A549 (cell line): ENCODE data around the gene SHLD1. TPM values are rescaled to one million over a fixed set of nuclear protein-coding genes. Genes with fewer than 3 reads are reported as not detected.

Experiments used
- ATAC-seq, 2 experiments: fragments of 200-7000 bp in 1 of 2; fragments of >200 bp in 1 of 2; cut with Nextera tagmentation in 1 of 2; cut with Tn5 transposase in 1 of 2; 3 replicates each; pipeline versions ENCODE4 v1.8.0 to v1.9.1; 2018 to 2020; ENCODE audit warnings: mild to moderate bottlenecking in 1 of 2, moderate library complexity in 1 of 2
- CTCF ChIA-PET: fragments of 300-600 bp; sonication (Branson Sonifier 250); formaldehyde crosslinking; extraction: SDS; loops from one replicate; lab custom pipeline; 2021; ENCODE audit warnings: antibody characterized with exemption, inconsistent platforms; lab: Yijun Ruan, JAX
- POLR2A ChIA-PET: fragments of 350-600 bp; formaldehyde crosslinking; extraction: SDS; loops from one replicate; lab custom pipeline; 2021; ENCODE audit warnings: antibody characterized with exemption, inconsistent platforms; lab: Yijun Ruan, JAX
- DNase-seq, 2 experiments: peaks; one replicate each; pipeline versions ENCODE4 v3.0.0 to v3.0.0-alpha.2; 2011 to 2016; ENCODE audit warnings: low read depth in 1 of 2, low spot score in 1 of 2
- FAIRE-seq: peaks from 2 replicates; lab custom pipeline; 2011; peaks lifted over from hg19 to GRCh38; lab: Jason Lieb, UNC
- H3K27ac ChIP-seq, 2 experiments: fragments of >200 bp; sonication (Bioruptor Twin); formaldehyde crosslinking; 3 replicates each; pipeline ENCODE4 v1.5.1; 2016 to 2017
- H3K4me1 ChIP-seq: fragments of >200 bp; sonication (Bioruptor Twin); formaldehyde crosslinking; 3 replicates; pipeline ENCODE4 v1.6.1; 2016
- H3K4me2 ChIP-seq: fragments of >200 bp; sonication (Bioruptor Twin); formaldehyde crosslinking; 3 replicates; pipeline ENCODE4 v1.6.1; 2016
- H3K4me3 ChIP-seq: fragments of >200 bp; sonication (Bioruptor Twin); formaldehyde crosslinking; 3 replicates; pipeline ENCODE4 v1.5.1; 2016
- H3K9me3 ChIP-seq: fragments of >200 bp; sonication (Bioruptor Twin); formaldehyde crosslinking; 3 replicates; pipeline ENCODE4 v1.6.1; 2016
- ATOH8 ChIP-seq: fragments of 250-450 bp; sonication (Bioruptor Pico); IDR thresholded peaks from 2 replicates; pipeline ENCODE4 v1.5.0; 2020; ENCODE audit warnings: low read depth, mild to moderate bottlenecking, moderate library complexity
- BCL3 ChIP-seq: fragments of >200 bp; sonication (Bioruptor Twin); formaldehyde crosslinking; IDR thresholded peaks from 3 replicates; pipeline ENCODE4 v1.6.1; 2016
- BHLHE40 ChIP-seq: IDR thresholded peaks from 2 replicates; pipeline ENCODE4 v1.6.1; 2012; ENCODE audit warnings: low read depth, low read length, inconsistent platforms
- CBX8 ChIP-seq: fragments of 200-600 bp; sonication (generic); IDR thresholded peaks from 2 replicates; pipeline ENCODE4 v1.6.1; 2016
- CHD2 ChIP-seq: fragments of 150-350 bp; IDR thresholded peaks from 2 replicates; pipeline ENCODE4 v1.6.1; 2014; ENCODE audit warnings: low read length; ENCODE audit not compliant: partially characterized antibody
- CTCF ChIP-seq: fragments of >200 bp; sonication (Bioruptor Twin); formaldehyde crosslinking; IDR thresholded peaks from 3 replicates; pipeline ENCODE4 v1.5.1; 2016
- EHMT2 ChIP-seq: fragments of 200-600 bp; sonication (generic); IDR thresholded peaks from 2 replicates; pipeline ENCODE4 v1.6.1; 2016; ENCODE audit warnings: antibody characterized with exemption, low read depth, mild to moderate bottlenecking, moderate library complexity
- EP300 ChIP-seq, 2 experiments: fragments of >200 bp; sonication (Bioruptor Twin); formaldehyde crosslinking; IDR thresholded peaks; 2 replicates in 1 of 2; 3 replicates in 1 of 2; pipeline ENCODE4 v1.6.1; 2016 to 2017
- FOXS1 ChIP-seq: fragments of 250-450 bp; sonication (Bioruptor Pico); IDR thresholded peaks from 2 replicates; pipeline ENCODE4 v1.5.0; 2020; ENCODE audit warnings: mild to moderate bottlenecking, moderate library complexity
- HDAC2 ChIP-seq: fragments of 200-600 bp; sonication (generic); IDR thresholded peaks from 2 replicates; pipeline ENCODE4 v1.6.1; 2016
- HES2 ChIP-seq: fragments of >200 bp; sonication (Bioruptor Twin); formaldehyde crosslinking; IDR thresholded peaks from 2 replicates; pipeline ENCODE4 v1.6.1; 2016
- HOXA7 ChIP-seq: fragments of 250-450 bp; sonication (Bioruptor Pico); IDR thresholded peaks from 2 replicates; pipeline ENCODE4 v1.5.0; 2020; ENCODE audit warnings: mild to moderate bottlenecking, moderate library complexity
- MAFK ChIP-seq: fragments of 450-650 bp; IDR thresholded peaks from 2 replicates; pipeline ENCODE4 v1.6.1; 2014; ENCODE audit not compliant: partially characterized antibody
- MAX ChIP-seq: IDR thresholded peaks from 2 replicates; pipeline ENCODE4 v1.6.1; 2012
- MYC ChIP-seq: IDR thresholded peaks from 2 replicates; pipeline ENCODE4 v1.6.1; 2012; ENCODE audit warnings: mild to moderate bottlenecking, inconsistent platforms, low read length, improper control_type of control experiment, borderline replicate concordance
- NFE2L2 ChIP-seq: fragments of 150-350 bp; conservative IDR thresholded peaks from 2 replicates; pipeline ENCODE4 v1.6.1; 2014; ENCODE audit warnings: low read length
- NPAS2 ChIP-seq: fragments of 250-450 bp; sonication (Bioruptor Pico); IDR thresholded peaks from 2 replicates; pipeline ENCODE4 v1.8.0; 2022; ENCODE audit warnings: mild to moderate bottlenecking, moderate library complexity, borderline replicate concordance
- PBX3 ChIP-seq: IDR thresholded peaks from 2 replicates; pipeline ENCODE4 v1.6.1; 2012
- RAD21 ChIP-seq, 2 experiments: fragments of >200 bp in 1 of 2; sonication (Bioruptor Twin) in 1 of 2; formaldehyde crosslinking in 1 of 2; IDR thresholded peaks in 1 of 2; conservative IDR thresholded peaks in 1 of 2; 2 replicates in 1 of 2; 3 replicates in 1 of 2; pipeline ENCODE4 v1.6.1; 2012 to 2018; ENCODE audit warnings: inconsistent platforms in 1 of 2
- RARB ChIP-seq: fragments of 250-450 bp; sonication (Bioruptor Pico); IDR thresholded peaks from 2 replicates; pipeline ENCODE4 v1.8.0; 2021; ENCODE audit warnings: mild to moderate bottlenecking, moderate library complexity
- REST ChIP-seq: fragments of 200-600 bp; sonication (generic); IDR thresholded peaks from 2 replicates; pipeline ENCODE4 v1.6.1; 2016; ENCODE audit warnings: antibody characterized with exemption, mild to moderate bottlenecking, moderate library complexity
- SMC3 ChIP-seq: fragments of >200 bp; sonication (Bioruptor Twin); formaldehyde crosslinking; IDR thresholded peaks from 3 replicates; pipeline ENCODE4 v1.6.1; 2018; ENCODE audit warnings: inconsistent platforms
- SREBF2 ChIP-seq: fragments of 450-650 bp; IDR thresholded peaks from 2 replicates; pipeline ENCODE4 v1.6.1; 2014; ENCODE audit warnings: mild to moderate bottlenecking, moderate library complexity
- TFCP2L1 ChIP-seq: fragments of 250-450 bp; sonication (Bioruptor Pico); IDR thresholded peaks from 2 replicates; pipeline ENCODE4 v1.5.0; 2021; ENCODE audit warnings: mild to moderate bottlenecking
- ZC3H11A ChIP-seq: fragments of 450-650 bp; IDR thresholded peaks from 2 replicates; pipeline ENCODE4 v1.6.1; 2014; ENCODE audit warnings: antibody characterized with exemption, mild to moderate bottlenecking
- ZNF302 ChIP-seq: fragments of 250-450 bp; sonication (Bioruptor Pico); IDR thresholded peaks from 2 replicates; pipeline ENCODE4 v1.9.0; 2021; ENCODE audit warnings: inconsistent platforms, mild to moderate bottlenecking, moderate library complexity
- ZSCAN20 ChIP-seq: fragments of 250-450 bp; sonication (Bioruptor Pico); IDR thresholded peaks from 2 replicates; pipeline ENCODE4 v1.8.0; 2022; ENCODE audit warnings: mild to moderate bottlenecking, moderate library complexity
- WGBS: methylation state at CpG from one replicate; pipeline ENCODE4 v1.1.6; 2017; ENCODE audit errors: missing lambda C conversion rate; 5-methylcytosine and 5-hydroxymethylcytosine counted together
- polyA plus RNA-seq, 4 experiments: library from polyadenylated mRNA; depleted of rRNA in 3 of 4; stranded (reverse); fragments of >200 nt; fragmentation: RNase III in 1 of 4; extraction: RNeasy Plus Mini Kit Qiagen cat#74134 plus additional on column Dnase treatment in 1 of 4; gene quantifications; 2 replicates in 3 of 4; 3 replicates in 1 of 4; pipeline ENCODE4 v1.2.3, GENCODE V29; 2011 to 2017

Gene SHLD1
- polyA plus RNA-seq, 2 of the 4 experiments (the other 2 are of a cell fraction): 6.5 to 18.4 TPM

- ATAC-seq (no peak), DNase-seq (no peak), FAIRE-seq (no peak)
- TF ChIP-seq HOXA7 (no peak), HES2 (no peak), MAX (no peak), FOXS1 (CRISPR knock-in tag) (no peak), CBX8 (no peak), REST (no peak), NFE2L2 (no peak), CHD2 (no peak), TFCP2L1 (CRISPR knock-in tag) (no peak), BCL3 (no peak), SREBF2 (no peak), RAD21 (conservative IDR thresholded peaks at IDR 0.05 in 1 of 2, IDR thresholded peaks at IDR 0.05 in 1 of 2) (no peak), NPAS2 (no peak), ATOH8 (CRISPR knock-in tag) (no peak)
- TF ChIP-seq, all 56 proteins: peak for 0
- no peak overlapping the region for H3K27ac ChIP-seq
- no peak overlapping the region for H3K4me2 ChIP-seq
- H3K9me3 ChIP-seq: no peaks in the 10 kb centered on the region
- no peak overlapping the region for H3K4me3 ChIP-seq
- 57% methylated on average over 3 of the region's 3 CpGs for WGBS
- ChIA-PET CTCF (interaction anchor here (1.1 to 2.5 kb wide), 3 partner anchors 12 to 74 kb away, joined by 3 to 5 read pairs (median 3); no protein-coding TSS in a partner anchor), POLR2A (no interaction called here)
- H3K4me1 ChIP-seq: peaks cover 19% of the 10 kb centered on the region
Observed at GRCh38 chr20:5862703-5863039, 112.5 kb downstream of the SHLD1 start.

- WGBS: 69% methylated on average over 12 of the region's 12 CpGs
- no peak overlapping the region; the same call in 2 of the 3 replicates for H3K4me2 ChIP-seq
- DNase-seq (no peak), ATAC-seq (no peak; a peak in 1 of 6 replicates), FAIRE-seq (no peak)
- POLR2A ChIA-PET: no interaction called here
- H3K9me3 ChIP-seq: no peaks in the 10 kb centered on the region
- H3K4me3 ChIP-seq: no peak overlapping the region
- CTCF ChIA-PET: interaction anchor here (1.5 to 2.0 kb wide), 2 partner anchors 16 to 38 kb away, joined by 3 to 5 read pairs; no protein-coding TSS in a partner anchor
- H3K4me1 ChIP-seq: peaks cover 19% of the 10 kb centered on the region
- peak overlapping the region in 1 of 2 experiments; percentile 15; a peak in 1 of 6 replicates for H3K27ac ChIP-seq
- TF ChIP-seq PBX3: no peak
- no peak for TF ChIP-seq MAFK
- TF ChIP-seq NPAS2: no peak
- TF ChIP-seq SMC3: no peak
- no peak for TF ChIP-seq ATOH8 (CRISPR knock-in tag)
- TF ChIP-seq FOXS1 (CRISPR knock-in tag): no peak
- TF ChIP-seq ZSCAN20 (CRISPR knock-in tag): no peak
- TF ChIP-seq CHD2: no peak
- no peak for TF ChIP-seq HDAC2
- no peak for TF ChIP-seq EP300 (IDR thresholded peaks at IDR 0.05)
- no peak for TF ChIP-seq MYC
- TF ChIP-seq EHMT2: no peak
- TF ChIP-seq BHLHE40: no peak
- TF ChIP-seq ZNF302 (CRISPR knock-in tag): no peak
- no peak for TF ChIP-seq RARB (CRISPR knock-in tag)
- TF ChIP-seq SREBF2: no peak
- TF ChIP-seq CTCF: no peak
- TF ChIP-seq ZC3H11A: no peak
Observed at GRCh38 chr20:5863040-5863833, 113.0 kb downstream of the SHLD1 start.
